ENCODE data around the gene MAG. TPM values are rescaled to one million over a fixed set of nuclear protein-coding genes. Genes with fewer than 3 reads are reported as not detected.

Gene MAG
- total RNA-seq, 1 experiment from 2014 or later, result 0.46 TPM

DNA sequence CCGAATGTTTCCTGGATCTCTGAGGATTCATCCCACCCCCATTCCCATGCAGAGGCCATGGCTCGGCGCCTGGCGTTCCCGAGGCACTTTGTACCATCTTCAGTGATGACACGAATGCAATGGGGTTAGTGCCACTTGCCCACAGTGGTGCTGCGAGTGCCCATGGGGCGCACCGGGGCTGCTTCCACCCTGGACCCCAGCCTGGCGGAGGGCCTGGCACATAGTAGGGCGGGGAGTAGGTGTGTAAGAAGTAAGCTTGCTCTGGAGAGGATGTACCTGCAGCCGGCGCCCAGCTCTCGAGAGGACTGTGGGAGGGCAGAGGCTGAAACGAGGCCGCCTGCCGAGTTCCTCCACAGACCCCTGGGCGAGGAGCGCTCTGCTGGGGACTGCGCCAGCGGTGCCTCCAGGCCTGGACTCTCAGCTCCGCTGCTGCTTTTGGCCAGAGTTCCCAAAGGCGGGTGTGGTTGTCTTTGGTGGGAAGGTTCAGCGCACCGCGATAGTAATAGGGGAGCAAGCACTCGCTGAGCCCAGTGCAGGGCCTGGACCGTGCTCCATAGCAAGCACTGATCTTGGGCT is 15.2 kb upstream of the MAG start (continued):
- TF ChIP-seq, protein P1, sequence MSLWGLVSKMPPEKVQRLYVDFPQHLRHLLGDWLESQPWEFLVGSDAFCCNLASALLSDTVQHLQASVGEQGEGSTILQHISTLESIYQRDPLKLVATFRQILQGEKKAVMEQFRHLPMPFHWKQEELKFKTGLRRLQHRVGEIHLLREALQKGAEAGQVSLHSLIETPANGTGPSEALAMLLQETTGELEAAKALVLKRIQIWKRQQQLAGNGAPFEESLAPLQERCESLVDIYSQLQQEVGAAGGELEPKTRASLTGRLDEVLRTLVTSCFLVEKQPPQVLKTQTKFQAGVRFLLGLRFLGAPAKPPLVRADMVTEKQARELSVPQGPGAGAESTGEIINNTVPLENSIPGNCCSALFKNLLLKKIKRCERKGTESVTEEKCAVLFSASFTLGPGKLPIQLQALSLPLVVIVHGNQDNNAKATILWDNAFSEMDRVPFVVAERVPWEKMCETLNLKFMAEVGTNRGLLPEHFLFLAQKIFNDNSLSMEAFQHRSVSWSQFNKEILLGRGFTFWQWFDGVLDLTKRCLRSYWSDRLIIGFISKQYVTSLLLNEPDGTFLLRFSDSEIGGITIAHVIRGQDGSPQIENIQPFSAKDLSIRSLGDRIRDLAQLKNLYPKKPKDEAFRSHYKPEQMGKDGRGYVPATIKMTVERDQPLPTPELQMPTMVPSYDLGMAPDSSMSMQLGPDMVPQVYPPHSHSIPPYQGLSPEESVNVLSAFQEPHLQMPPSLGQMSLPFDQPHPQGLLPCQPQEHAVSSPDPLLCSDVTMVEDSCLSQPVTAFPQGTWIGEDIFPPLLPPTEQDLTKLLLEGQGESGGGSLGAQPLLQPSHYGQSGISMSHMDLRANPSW (CRISPR knock-in tag; conservative IDR thresholded peaks at IDR 0.05; ENCODE audit: low read depth), result no peak
- TF ChIP-seq, protein P2, sequence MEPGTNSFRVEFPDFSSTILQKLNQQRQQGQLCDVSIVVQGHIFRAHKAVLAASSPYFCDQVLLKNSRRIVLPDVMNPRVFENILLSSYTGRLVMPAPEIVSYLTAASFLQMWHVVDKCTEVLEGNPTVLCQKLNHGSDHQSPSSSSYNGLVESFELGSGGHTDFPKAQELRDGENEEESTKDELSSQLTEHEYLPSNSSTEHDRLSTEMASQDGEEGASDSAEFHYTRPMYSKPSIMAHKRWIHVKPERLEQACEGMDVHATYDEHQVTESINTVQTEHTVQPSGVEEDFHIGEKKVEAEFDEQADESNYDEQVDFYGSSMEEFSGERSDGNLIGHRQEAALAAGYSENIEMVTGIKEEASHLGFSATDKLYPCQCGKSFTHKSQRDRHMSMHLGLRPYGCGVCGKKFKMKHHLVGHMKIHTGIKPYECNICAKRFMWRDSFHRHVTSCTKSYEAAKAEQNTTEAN (CRISPR knock-in tag; IDR thresholded peaks at IDR 0.05), result no peak
- no peak for TF ChIP-seq ZNF219 (CRISPR knock-in tag; IDR thresholded peaks at IDR 0.05; ENCODE audit: borderline replicate concordance)
- TF ChIP-seq SMAD4 (CRISPR knock-in tag; IDR thresholded peaks at IDR 0.05), result no peak
- TF ChIP-seq ZNF512 (CRISPR knock-in tag; IDR thresholded peaks at IDR 0.05; ENCODE audit: borderline replicate concordance), result no peak
- TF ChIP-seq USF2 (CRISPR knock-in tag; IDR thresholded peaks at IDR 0.05), result no peak
- no peak for TF ChIP-seq AR (CRISPR knock-in tag; IDR thresholded peaks at IDR 0.05)
- TF ChIP-seq TCF7 (CRISPR knock-in tag; IDR thresholded peaks at IDR 0.05; ENCODE audit: low read depth), result no peak
- no peak for TF ChIP-seq NR2C2 (CRISPR knock-in tag; IDR thresholded peaks at IDR 0.05)
- TF ChIP-seq SOX15 (CRISPR knock-in tag; IDR thresholded peaks at IDR 0.05), result no peak

- DNase-seq (ENCODE audit: low spot score) (no peak), ATAC-seq (no peak)
- Mint-ChIP-seq H3K27me3 (ENCODE audit: low read depth) (no peaks in the 10 kb centered on the region; the same call in none of the 2 replicates), H3K36me3 (peaks cover 24% of the 10 kb centered on the region), H3K27ac (no peak overlapping the region), H3K9me3 (no peaks in the 10 kb centered on the region), H3K4me3 (no peak overlapping the region), H3K4me1 (no peaks in the 10 kb centered on the region)
- ChIA-PET CTCF (interaction anchor here (2.6 kb wide), 1 partner anchor 9 kb away, joined by 7 read pairs; no protein-coding TSS in a partner anchor), POLR2A (no interaction called here)
- TF ChIP-seq GTF2I (CRISPR knock-in tag; conservative IDR thresholded peaks at IDR 0.05) (no peak), CBFB (CRISPR knock-in tag; IDR thresholded peaks at IDR 0.05; ENCODE audit: low read depth) (no peak), JAZF1 (CRISPR knock-in tag; IDR thresholded peaks at IDR 0.05) (no peak), NFYB (CRISPR knock-in tag; conservative IDR thresholded peaks at IDR 0.05; ENCODE audit: low read depth) (no peak), NR3C1 (CRISPR knock-in tag; conservative IDR thresholded peaks at IDR 0.05; ENCODE audit: low read depth) (no peak), JUN (CRISPR knock-in tag; IDR thresholded peaks at IDR 0.05) (no peak), ERG (CRISPR knock-in tag; IDR thresholded peaks at IDR 0.05) (no peak), ZNF138 (CRISPR knock-in tag; conservative IDR thresholded peaks at IDR 0.05) (no peak)
- TF ChIP-seq, protein P3, sequence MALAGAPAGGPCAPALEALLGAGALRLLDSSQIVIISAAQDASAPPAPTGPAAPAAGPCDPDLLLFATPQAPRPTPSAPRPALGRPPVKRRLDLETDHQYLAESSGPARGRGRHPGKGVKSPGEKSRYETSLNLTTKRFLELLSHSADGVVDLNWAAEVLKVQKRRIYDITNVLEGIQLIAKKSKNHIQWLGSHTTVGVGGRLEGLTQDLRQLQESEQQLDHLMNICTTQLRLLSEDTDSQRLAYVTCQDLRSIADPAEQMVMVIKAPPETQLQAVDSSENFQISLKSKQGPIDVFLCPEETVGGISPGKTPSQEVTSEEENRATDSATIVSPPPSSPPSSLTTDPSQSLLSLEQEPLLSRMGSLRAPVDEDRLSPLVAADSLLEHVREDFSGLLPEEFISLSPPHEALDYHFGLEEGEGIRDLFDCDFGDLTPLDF (CRISPR knock-in tag; IDR thresholded peaks at IDR 0.05), result no peak
Observed at GRCh38 chr19:35278578-35279284, 13.2 kb upstream of the MAG start.
